K562 (cell line): Measurements from ENCODE around the gene MEIOB. TPM values are rescaled to one million over a fixed set of nuclear protein-coding genes. Genes with fewer than 3 reads are reported as not detected.

ENCODE experiments used
- DIDO1 ChIP-seq: fragments of 450-650 bp; IDR thresholded peaks from 2 replicates; pipeline ENCODE4 v1.6.1; 2016; ENCODE audit warnings: low read depth, missing biosample characterization, missing genetic modification characterization
- GABPB1 ChIP-seq: sonication (generic); formaldehyde crosslinking; IDR thresholded peaks from 2 replicates; pipeline ENCODE4 v1.8.0; 2022; ENCODE audit warnings: mild to moderate bottlenecking, missing genetic modification reagents
- MTA2 ChIP-seq: fragments of 450-650 bp; IDR thresholded peaks from 2 replicates; pipeline ENCODE4 v1.6.1; 2016; ENCODE audit warnings: low read depth
- PCBP2 ChIP-seq: fragments of 200-400 bp; formaldehyde crosslinking; IDR thresholded peaks from 2 replicates; pipeline ENCODE4 v1.6.1; 2018; ENCODE audit warnings: low read length, low read depth, mild to moderate bottlenecking, moderate library complexity; ENCODE audit not compliant: poor library complexity, severe bottlenecking
- PHF8 ChIP-seq: fragments of 200-600 bp; sonication (generic); IDR thresholded peaks from 2 replicates; pipeline ENCODE4 v1.6.1; 2012; ENCODE audit warnings: mixed run types, mild to moderate bottlenecking, inconsistent platforms, low read length, moderate library complexity, borderline replicate concordance
- PRMT5 ChIP-seq: sonication (generic); formaldehyde crosslinking; IDR thresholded peaks from 2 replicates; pipeline ENCODE4 v1.5.0; 2020; ENCODE audit warnings: missing genetic modification reagents
- SMAD3 ChIP-seq: fragments of 450-650 bp; formaldehyde crosslinking; conservative IDR thresholded peaks from 2 replicates; pipeline ENCODE4 v1.4.0; 2020; ENCODE audit warnings: mild to moderate bottlenecking
- SRSF7 ChIP-seq: fragments of 200-400 bp; formaldehyde crosslinking; optimal IDR thresholded peaks from 2 replicates; pipeline ENCODE3; 2017; ENCODE audit warnings: mild to moderate bottlenecking, low read depth, low read length
- TCF7L2 ChIP-seq: fragments of 150-350 bp; IDR thresholded peaks from 2 replicates; pipeline ENCODE4 v1.6.1; 2016; ENCODE audit warnings: low read depth, mild to moderate bottlenecking, low read length, moderate library complexity
- ZBTB7A ChIP-seq: IDR thresholded peaks from 2 replicates; pipeline ENCODE4 v1.6.1; 2011; ENCODE audit warnings: low read depth, mild to moderate bottlenecking, low read length, moderate library complexity, borderline replicate concordance; ENCODE audit not compliant: control insufficient read depth
- ZFPM2 ChIP-seq: fragments of 250-450 bp; sonication (Bioruptor Pico); IDR thresholded peaks from 2 replicates; pipeline ENCODE4 v1.5.1; 2022; ENCODE audit warnings: mild to moderate bottlenecking
- ZNF134 ChIP-seq: fragments of 250-450 bp; sonication (Bioruptor Pico); conservative IDR thresholded peaks from 2 replicates; pipeline ENCODE4 v1.4.0; 2020
- ZNF143 ChIP-seq: sonication (generic); formaldehyde crosslinking; IDR thresholded peaks from 2 replicates; pipeline ENCODE4 v1.9.0; 2022; ENCODE audit warnings: mild to moderate bottlenecking, missing genetic modification reagents
- ZNF239 ChIP-seq: fragments of 250-450 bp; sonication (Bioruptor Pico); IDR thresholded peaks from 2 replicates; pipeline ENCODE4 v1.4.0; 2020; ENCODE audit warnings: mild to moderate bottlenecking
- polyA plus RNA-seq, 8 experiments: library from polyadenylated mRNA; depleted of rRNA in 4 of 8; stranded (reverse) in 5 of 8; unstranded in 3 of 8; fragments of >200 nt; fragmentation: Nextera tagmentation in 2 of 8; fragmentation: Illumina TruSeq in 1 of 8; extraction: Ambion mirVana in 2 of 8; extraction: Trizol in 1 of 8; gene quantifications; 2 replicates each; pipeline versions ENCODE4 v1.2.1 to v1.2.3, GENCODE V29; 2011 to 2014; ENCODE audit warnings: inconsistent platforms in 1 of 8, missing spikeins in 1 of 8
- total RNA-seq, 7 experiments: library from RNA; depleted of rRNA in 6 of 7; stranded (reverse); fragments of >200 nt in 6 of 7; fragmentation: Illumina TruSeq in 2 of 7; extraction: Trizol in 2 of 7; gene quantifications; 2 replicates each; pipeline versions ENCODE4 v1.2.1 to v1.2.3, GENCODE V29; 2011 to 2021; ENCODE audit warnings: low replicate concordance in 1 of 7
- TF ChIP-seq, protein P1 (sequence below): fragments of 450-650 bp; IDR thresholded peaks from 2 replicates; pipeline ENCODE4 v1.6.1; 2016; ENCODE audit warnings: mild to moderate bottlenecking
- TF ChIP-seq, protein P2 (sequence below): sonication (generic); formaldehyde crosslinking; IDR thresholded peaks from 2 replicates; pipeline ENCODE4 v1.8.1; 2022; ENCODE audit warnings: missing genetic modification reagents
- TF ChIP-seq, protein P3 (sequence below): fragments of 450-650 bp; conservative IDR thresholded peaks from 2 replicates; pipeline ENCODE4 v1.6.1; 2016; ENCODE audit warnings: missing genetic modification characterization, low read depth, mild to moderate bottlenecking, control low read depth, missing compliant biosample characterization
- TF ChIP-seq, protein P4 (sequence below): IDR thresholded peaks from 3 replicates; pipeline ENCODE4 v1.6.1; 2011; ENCODE audit warnings: borderline replicate concordance, mild to moderate bottlenecking; ENCODE audit not compliant: insufficient read length, insufficient read depth
- TF ChIP-seq, protein P5 (sequence below): sonication (generic); formaldehyde crosslinking; IDR thresholded peaks from 2 replicates; pipeline ENCODE4 v1.8.1; 2022; ENCODE audit warnings: missing genetic modification reagents

MEIOB gene
- total and polyA plus RNA-seq, 9 of the 15 experiments (the other 6 are each of a cell fraction or from before 2014, with no cell fraction given): 25.4 to 203 (median 97.6) TPM

DNA sequence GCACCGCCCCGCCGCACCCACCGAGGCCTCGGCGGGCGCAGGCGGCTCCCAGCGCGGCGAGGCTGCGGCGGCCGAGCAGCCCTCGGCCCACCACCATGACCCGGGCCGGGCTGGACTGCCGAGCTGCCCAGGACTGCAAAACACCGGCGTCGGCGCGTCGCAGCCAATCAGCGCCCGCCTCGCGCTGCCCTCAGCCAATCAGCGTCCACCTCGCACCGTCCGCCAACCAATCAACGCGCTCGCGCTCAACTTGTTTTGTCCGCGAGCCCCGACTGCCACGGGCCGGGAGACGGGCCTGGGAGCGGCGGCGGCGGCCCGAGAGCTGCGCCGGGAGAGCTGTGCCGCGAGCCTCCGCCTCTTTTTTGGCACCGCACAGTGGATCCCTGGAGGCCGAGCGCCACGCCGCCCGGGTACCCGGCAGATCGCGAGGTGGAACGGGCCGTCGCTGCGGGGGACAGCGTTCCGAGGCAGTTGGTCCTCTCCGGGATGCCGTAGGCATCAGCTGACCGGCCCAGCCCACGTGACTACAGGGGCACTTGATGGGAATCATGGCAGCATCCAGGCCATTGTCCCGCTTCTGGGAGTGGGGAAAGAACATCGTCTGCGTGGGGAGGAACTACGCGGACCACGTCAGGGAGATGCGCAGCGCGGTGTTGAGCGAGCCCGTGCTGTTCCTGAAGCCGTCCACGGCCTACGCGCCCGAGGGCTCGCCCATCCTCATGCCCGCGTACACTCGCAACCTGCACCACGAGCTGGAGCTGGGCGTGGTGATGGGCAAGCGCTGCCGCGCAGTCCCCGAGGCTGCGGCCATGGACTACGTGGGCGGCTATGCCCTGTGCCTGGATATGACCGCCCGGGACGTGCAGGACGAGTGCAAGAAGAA, 45.0 kb downstream of the MEIOB start, which contains the start of the genes FAHD1 and HAGH (continued):
- TF ChIP-seq, protein P1, sequence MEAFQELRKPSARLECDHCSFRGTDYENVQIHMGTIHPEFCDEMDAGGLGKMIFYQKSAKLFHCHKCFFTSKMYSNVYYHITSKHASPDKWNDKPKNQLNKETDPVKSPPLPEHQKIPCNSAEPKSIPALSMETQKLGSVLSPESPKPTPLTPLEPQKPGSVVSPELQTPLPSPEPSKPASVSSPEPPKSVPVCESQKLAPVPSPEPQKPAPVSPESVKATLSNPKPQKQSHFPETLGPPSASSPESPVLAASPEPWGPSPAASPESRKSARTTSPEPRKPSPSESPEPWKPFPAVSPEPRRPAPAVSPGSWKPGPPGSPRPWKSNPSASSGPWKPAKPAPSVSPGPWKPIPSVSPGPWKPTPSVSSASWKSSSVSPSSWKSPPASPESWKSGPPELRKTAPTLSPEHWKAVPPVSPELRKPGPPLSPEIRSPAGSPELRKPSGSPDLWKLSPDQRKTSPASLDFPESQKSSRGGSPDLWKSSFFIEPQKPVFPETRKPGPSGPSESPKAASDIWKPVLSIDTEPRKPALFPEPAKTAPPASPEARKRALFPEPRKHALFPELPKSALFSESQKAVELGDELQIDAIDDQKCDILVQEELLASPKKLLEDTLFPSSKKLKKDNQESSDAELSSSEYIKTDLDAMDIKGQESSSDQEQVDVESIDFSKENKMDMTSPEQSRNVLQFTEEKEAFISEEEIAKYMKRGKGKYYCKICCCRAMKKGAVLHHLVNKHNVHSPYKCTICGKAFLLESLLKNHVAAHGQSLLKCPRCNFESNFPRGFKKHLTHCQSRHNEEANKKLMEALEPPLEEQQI: no peak
- TF ChIP-seq MTA2: no peak
- no peak for TF ChIP-seq SRSF7
- TF ChIP-seq, protein P2, sequence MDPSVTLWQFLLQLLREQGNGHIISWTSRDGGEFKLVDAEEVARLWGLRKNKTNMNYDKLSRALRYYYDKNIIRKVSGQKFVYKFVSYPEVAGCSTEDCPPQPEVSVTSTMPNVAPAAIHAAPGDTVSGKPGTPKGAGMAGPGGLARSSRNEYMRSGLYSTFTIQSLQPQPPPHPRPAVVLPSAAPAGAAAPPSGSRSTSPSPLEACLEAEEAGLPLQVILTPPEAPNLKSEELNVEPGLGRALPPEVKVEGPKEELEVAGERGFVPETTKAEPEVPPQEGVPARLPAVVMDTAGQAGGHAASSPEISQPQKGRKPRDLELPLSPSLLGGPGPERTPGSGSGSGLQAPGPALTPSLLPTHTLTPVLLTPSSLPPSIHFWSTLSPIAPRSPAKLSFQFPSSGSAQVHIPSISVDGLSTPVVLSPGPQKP: no peak
- no peak for TF ChIP-seq ZNF239
- TF ChIP-seq PCBP2: no peak
- no peak for TF ChIP-seq ZNF134 (CRISPR knock-in tag)
- TF ChIP-seq, protein P3, sequence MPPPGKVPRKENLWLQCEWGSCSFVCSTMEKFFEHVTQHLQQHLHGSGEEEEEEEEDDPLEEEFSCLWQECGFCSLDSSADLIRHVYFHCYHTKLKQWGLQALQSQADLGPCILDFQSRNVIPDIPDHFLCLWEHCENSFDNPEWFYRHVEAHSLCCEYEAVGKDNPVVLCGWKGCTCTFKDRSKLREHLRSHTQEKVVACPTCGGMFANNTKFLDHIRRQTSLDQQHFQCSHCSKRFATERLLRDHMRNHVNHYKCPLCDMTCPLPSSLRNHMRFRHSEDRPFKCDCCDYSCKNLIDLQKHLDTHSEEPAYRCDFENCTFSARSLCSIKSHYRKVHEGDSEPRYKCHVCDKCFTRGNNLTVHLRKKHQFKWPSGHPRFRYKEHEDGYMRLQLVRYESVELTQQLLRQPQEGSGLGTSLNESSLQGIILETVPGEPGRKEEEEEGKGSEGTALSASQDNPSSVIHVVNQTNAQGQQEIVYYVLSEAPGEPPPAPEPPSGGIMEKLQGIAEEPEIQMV (tag): no peak
- TF ChIP-seq ZNF143: peak; percentile 50
- TF ChIP-seq ZBTB7A: peak; percentile 4; the same call in 1 of the 2 replicates
- no peak for TF ChIP-seq ZFPM2 (CRISPR knock-in tag)
- TF ChIP-seq TCF7L2: no peak
- TF ChIP-seq, protein P4, sequence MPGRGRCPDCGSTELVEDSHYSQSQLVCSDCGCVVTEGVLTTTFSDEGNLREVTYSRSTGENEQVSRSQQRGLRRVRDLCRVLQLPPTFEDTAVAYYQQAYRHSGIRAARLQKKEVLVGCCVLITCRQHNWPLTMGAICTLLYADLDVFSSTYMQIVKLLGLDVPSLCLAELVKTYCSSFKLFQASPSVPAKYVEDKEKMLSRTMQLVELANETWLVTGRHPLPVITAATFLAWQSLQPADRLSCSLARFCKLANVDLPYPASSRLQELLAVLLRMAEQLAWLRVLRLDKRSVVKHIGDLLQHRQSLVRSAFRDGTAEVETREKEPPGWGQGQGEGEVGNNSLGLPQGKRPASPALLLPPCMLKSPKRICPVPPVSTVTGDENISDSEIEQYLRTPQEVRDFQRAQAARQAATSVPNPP: no peak
- TF ChIP-seq GABPB1 (CRISPR knock-in tag): peak; percentile 83; the same call in 1 of the 2 replicates
- peak; percentile 89 for TF ChIP-seq DIDO1 (tag)
- TF ChIP-seq, protein P5, sequence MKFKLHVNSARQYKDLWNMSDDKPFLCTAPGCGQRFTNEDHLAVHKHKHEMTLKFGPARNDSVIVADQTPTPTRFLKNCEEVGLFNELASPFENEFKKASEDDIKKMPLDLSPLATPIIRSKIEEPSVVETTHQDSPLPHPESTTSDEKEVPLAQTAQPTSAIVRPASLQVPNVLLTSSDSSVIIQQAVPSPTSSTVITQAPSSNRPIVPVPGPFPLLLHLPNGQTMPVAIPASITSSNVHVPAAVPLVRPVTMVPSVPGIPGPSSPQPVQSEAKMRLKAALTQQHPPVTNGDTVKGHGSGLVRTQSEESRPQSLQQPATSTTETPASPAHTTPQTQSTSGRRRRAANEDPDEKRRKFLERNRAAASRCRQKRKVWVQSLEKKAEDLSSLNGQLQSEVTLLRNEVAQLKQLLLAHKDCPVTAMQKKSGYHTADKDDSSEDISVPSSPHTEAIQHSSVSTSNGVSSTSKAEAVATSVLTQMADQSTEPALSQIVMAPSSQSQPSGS (CRISPR knock-in tag): no peak
- no peak for TF ChIP-seq SMAD3 (CRISPR knock-in tag)
- TF ChIP-seq PHF8: peak; percentile 74; the same call in 1 of the 2 replicates
- TF ChIP-seq PRMT5 (CRISPR knock-in tag): no peak
